Activated CD8-positive, alpha-beta memory T cell treated with anti-CD3 and anti-CD28 coated beads, Interleukin-2, amount 50 U/mL, for 4 hours (primary cell): Measurements from ENCODE around the gene UQCRC1.
"Not testable (repeated sequence)": the region's sequence is repeated elsewhere in the genome, so short reads cannot be mapped to it uniquely, and the experiment has no call there.

ENCODE experiments used
- DNase-seq: peaks from one replicate; pipeline ENCODE4 v3.0.0-alpha.2; 2020

UQCRC1 gene

DNA sequence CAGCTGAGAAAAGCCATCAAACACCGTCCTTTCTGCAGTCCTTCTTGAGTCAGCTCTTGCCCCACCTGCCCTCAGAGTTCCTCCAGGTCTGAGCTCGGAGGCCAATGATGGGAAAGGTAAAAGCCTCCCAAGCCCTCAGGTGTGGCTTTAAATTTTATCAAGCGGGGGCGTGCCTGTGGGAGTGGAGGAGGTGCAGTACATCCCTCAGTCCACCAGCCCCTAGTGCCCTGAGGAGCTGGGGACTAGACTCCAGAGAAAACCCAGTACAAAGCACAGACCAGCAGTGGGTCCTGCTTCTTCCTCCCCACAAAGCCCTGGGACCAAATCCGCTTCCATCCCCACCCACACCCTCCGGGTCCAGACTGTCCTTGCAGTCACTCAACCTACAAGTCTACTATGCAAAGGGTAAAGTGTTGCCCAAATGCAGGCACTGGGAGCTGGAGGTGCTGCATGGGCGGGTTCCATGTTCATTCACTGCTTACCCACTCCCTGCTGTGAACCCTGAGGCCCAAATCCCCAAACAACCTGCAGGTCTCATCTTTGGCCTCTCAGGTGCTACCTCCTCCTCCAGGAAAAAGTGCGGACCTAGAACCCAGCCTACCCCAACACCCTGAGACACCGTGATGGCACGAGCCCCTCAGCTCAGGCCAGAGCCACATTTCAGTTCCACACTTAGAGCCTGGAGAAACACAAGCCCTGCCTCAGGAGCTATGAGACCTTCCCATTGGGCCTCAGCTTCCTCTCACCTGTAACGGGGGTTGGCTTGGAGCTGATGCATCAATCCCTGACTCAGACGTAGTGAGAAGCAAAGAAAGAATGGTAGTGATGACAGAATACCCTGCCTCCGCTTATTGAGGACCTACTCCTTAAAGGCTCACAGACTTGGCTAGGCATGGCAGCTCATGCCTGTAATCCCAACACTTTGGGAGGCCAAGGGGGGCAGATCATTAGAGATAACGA is 55.3 kb downstream of the UQCRC1 start:
- no peak for DNase-seq

- DNase-seq: no peak
These were observed 56.1 kb downstream of the UQCRC1 start for GRCh38 chr3:48553361-48553760.

GRCh38 chr3:48552111-48552951 is 57.1 kb downstream of the UQCRC1 start:
- no peak for DNase-seq

GRCh38 chr3:48551651-48552050 is 57.8 kb downstream of the UQCRC1 start:
- not testable (repeated sequence) for DNase-seq
